Measurements from ENCODE around the gene GPR161. TPM values are rescaled to one million over a fixed set of nuclear protein-coding genes. Genes with fewer than 3 reads are reported as not detected.
A peak's percentile ranks its signal among the peaks of the same experiment; 100 is the strongest.
"Not testable (repeated sequence)": the region's sequence is repeated elsewhere in the genome, so short reads cannot be mapped to it uniquely, and the experiment has no call there.

GPR161 gene, protein sequence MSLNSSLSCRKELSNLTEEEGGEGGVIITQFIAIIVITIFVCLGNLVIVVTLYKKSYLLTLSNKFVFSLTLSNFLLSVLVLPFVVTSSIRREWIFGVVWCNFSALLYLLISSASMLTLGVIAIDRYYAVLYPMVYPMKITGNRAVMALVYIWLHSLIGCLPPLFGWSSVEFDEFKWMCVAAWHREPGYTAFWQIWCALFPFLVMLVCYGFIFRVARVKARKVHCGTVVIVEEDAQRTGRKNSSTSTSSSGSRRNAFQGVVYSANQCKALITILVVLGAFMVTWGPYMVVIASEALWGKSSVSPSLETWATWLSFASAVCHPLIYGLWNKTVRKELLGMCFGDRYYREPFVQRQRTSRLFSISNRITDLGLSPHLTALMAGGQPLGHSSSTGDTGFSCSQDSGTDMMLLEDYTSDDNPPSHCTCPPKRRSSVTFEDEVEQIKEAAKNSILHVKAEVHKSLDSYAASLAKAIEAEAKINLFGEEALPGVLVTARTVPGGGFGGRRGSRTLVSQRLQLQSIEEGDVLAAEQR
- 26.0 and 26.1 TPM in 2 replicates for total RNA-seq (2014; rRNA removed; shearing (Covaris generic))

DNA sequence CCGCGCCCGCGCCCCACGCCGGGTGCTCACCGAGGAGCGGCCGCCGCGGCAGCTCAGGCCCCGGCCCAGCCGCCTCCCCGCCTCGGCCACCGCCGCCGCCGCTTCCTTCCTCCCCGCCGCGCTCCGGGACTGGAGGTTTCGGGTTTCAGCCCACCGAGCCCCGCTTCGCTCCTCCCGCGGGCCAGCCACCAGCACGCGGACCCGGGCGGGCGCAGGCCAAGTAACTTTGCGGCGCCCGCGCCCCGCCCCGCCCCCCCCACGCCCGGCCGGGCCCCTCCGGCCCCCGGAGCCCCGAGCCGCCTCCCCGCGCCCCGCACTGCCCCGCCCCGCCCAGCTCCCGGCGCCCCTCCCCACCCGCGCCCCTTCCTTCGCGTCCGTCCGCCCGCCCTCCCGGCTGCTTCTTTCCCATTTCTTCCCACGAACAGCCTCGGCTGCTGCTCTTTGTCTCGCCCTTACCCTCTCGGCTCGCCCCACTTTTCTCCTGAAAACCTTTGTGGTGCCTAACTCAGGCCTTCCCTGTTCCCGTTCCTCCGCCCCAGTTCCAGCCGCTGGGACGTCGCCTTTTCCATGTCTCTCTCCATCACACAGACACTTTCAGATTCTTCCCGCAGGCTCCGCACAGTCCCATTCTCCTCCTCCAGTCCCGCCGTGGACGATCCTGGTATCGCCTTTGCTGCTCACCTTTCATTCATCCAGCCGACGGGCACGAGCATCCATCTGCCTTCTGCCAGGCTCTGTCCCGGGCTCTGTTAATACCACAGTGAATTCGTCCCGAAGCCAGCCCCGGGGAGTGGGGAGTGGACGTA lies at the start of gene GPR161:
TSS of gene GPR161 (minus strand) at position 222 of the 806 bp plus-strand sequence. CDS start 32,080 bp downstream, outside the sequence.
- DNase-seq (ENCODE audit: low spot score) = no peak

DNA sequence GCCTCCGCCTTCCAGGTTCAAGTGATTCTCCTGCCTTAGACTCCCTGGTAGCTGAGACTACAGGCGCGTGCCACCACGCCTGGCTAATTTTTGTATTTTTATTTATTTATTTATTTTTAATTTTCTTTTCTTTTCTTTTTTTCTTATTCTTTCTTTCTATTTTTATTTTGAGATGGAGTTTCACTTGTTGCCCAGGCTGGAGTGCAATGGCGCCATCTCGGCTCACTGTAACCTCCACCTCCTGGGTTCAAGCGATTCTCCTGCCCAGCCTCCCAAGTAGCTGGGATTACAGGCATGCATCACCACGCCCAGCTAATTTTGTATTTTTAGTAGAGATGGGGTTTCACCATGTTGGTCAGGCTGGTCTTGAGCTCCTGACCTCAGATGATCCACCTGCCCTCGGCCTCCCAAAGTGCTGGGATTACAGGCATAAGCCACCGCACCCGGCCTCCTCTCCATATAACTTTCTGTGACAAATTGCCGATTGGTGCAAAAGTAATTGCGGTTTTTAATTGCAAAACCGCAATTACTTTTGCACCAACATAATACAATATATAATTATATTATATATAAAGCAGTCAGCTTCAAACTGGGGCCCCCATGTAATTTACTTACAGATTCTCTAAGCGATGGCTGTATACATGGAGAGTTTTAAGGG lies 44.5 kb upstream of the GPR161 start:
- not testable (repeated sequence) for DNase-seq (ENCODE audit: low spot score)

DNA sequence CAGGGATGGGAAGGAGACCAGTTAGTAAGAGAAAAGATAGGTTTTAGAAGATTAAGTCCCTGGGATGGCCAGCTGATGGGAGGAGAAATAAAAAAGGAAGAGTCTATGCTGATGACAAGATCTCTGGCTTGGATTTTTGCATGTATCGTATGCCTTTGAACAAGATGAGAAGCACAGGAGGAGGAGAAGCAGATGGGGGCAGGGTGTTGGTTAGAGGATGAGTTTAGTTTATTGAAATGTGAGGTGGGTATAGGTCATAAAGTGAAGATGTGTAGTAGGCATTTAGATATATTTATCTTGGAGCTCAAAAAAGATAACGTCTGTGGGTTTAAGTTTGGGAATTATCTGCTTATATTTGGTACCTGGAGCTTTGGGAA lies 43.4 kb upstream of the GPR161 start:
- no peak for DNase-seq (ENCODE audit: low spot score)

DNA sequence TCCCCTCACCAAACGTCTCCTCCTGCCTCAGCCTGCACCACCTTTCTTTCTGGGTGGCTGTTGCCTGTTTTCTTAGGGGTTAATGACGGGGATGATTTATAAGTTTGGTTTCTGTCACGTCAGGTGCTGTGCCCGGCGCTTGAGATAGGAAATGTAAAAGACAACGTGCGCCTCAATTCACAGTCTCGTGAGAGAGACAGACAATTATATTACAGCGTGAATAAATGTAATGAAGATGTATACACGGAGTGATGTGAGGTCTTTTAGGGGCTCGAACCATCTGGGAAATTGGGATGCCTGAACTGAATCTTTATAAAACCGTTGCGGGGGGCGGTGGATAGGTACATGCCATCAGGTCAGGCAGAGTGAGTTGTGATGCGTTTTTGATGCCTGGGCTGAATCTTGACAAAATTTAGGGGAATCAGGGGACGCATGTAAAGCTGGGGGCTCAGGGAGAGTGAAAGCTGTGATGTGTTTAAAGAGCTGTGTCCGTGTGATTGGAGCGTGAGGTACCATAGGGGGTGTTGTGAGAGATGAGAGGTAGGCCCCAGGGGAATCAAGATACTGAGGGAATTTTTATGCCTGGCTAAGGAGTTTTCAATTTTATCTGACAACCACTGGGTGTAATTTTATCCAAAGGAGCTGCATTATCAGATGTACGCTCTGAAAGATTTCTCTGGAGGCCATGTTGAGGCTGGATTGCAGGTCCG lies 42.9 kb upstream of the GPR161 start:
- peak; percentile 32 for DNase-seq (ENCODE audit: low spot score)

DNA sequence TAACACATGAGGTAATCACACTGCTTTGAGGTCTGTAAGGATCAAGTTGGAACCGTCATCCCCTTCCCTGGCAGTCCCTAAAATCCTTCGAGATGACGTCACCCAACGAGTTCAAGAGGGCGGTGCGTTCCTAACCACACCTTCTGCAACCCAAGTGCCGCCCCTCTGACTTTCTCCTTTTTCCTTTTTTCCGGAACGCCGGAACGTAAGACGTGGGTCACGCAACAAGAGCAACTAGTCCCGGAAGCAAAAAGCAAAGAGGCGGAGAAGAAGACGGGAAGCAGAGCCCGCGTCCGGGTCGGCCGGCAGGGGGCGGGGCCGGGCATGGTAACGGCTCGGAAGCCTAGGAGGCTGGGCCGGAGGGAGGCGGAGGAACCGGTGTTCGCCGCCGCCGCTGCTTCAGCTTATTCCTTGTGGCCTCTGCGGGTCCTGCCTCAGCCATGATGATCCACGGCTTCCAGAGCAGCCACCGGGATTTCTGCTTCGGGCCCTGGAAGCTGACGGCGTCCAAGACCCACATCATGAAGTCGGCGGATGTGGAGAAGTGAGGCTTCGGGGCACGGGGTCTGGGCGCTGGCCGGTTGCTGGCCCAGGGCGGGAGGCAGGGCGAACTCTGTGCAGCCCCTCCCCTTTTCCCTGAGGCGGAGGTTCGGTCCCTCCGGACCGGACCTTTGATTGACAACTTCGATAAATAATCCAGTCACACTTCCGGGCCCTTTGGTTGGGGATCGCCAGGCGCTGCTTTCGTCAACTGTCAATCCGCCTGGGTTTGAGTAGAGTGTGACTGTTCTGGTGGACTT lies 42.1 kb upstream of the GPR161 start, which contains the start of gene TIPRL:
TSS of gene TIPRL (plus strand) at position 325 of the 800 bp plus-strand sequence. CDS start at position 441, 116 bp downstream.
- peak; percentile 99 for DNase-seq (ENCODE audit: low spot score)

DNA sequence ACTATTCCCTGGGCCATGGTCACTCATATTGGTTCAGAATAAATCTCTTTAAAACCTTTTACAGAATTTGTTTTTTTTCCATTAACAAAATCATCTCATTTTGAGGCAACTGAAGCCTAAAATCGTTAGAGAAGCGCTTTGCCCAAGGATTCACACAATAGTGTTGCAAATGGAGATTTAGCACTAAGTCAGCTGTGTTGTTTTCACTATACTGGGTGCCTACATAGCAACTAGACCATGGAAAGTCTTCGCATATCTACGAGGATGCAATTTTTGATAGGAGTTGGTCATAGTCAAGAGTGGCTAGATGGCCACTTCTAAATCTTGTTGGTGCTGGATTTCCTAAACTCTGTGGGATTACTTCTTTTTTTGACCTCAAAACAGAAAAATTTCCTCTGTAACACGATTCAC lies 41.5 kb upstream of the GPR161 start:
- DNase-seq (ENCODE audit: low spot score) = no peak

DNA sequence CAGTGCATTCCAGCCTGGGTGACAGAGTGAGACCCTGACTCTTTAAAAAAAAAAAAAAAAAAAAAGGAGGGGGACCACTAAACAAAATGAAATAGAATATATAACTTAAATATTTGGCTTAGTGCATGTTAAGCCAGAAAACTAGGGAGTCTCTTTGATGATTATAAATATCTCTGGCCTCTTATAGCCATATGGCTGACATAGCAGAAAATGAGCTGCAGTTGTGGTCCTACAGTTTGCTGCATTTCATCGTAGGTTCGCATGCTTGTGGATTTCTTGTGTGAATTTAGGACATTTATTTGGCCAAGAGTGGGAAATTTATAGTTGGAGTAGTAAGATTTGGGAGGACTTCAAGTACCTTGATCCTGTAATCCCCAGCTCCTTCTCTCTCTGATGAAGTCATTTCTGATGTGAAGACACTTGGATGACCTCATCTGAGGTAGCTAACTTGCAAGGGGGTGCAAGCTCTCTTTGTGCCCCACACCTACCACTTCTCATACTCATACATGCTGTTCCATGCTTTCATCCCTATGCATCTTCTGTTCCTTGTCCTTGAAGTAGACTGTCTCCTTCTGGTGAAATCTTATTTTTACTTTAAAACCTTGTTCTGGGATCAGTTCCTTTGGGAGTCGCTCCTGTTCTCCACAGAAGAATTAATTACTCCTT lies 35.7 kb upstream of the GPR161 start:
- no peak for DNase-seq (ENCODE audit: low spot score)

DNA sequence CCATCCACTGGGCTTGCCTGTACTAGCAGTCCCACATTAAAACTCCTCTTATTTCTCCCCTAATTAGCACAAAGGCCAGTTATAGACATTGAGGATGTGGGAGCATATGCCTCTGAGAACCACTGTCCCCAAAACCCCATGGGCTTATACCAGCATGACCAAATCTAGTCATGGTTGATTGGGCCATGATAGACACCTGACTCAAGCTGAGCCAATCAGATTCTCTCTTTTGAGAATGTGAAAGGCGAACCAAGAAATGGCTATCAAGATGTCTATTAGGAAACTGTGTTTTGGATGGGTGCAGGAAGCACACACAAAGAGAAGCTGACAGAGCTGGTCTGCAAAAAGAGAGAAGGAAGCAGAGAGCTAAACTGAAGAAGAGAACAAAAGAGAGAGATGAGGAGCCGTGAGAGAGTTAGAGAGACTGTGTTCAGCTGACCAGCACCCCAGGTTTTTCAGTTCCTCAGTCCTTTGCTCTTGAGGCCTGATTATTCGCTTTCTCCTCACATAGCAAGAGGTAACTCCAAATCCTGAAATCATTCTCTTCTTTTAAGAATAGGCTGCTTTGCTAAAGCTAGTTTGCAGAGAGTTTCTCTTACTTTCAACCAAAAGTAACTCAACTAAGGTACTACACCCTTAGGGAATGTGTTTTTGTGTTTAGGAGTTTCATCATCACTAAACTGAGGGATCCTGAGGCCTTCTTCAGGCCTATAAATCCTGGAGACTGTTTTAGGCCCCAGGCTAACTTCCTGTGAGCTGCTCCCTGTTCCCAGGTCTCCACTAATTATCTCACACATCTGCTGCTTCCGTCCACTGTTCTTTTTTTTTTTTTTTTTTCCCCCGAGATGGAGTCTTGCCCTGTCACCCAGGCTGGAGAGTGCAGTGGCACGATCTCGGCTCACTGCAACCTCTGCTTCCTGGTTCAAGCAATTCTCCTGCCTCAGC lies 34.1 kb upstream of the GPR161 start:
- DNase-seq (ENCODE audit: low spot score) = no peak

DNA sequence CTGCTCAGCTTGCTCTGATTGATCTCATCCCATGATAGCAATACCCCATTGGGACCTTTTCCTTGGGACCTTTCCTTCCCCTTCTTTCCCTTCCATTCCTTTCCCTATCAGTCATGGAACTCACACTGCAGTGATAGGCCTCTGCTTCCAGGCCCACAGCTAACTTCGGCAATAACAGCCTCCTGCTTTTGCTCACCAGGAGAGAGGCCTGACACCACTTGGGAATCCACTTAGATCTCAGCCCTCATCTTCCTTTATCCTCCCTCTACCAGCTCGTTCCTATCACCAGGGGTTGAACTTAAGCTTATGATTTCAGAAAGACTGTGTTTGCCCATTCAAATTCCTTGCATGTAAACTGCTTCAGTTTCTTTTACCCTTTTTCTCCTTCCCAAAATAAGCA lies 31.1 kb upstream of the GPR161 start:
- DNase-seq (ENCODE audit: low spot score) = no peak

DNA sequence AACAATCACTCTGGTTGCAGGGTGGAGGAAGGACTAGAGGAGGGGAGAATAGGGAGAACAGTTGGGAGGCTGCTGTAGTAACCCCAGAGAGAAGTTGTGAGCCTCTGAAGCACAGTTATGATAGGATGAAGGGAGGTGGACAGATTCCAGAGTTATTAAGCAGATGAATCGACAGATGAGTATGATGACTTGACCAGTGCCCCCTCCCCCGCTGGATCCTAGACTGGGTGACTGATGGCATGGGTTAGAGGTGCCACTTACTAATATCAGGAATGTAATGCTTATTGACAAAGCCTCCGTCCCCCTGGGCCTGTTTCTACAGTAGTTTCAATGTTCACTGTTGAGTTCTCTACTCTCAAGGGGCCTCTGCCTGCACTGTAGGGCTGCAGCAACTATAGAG lies 28.0 kb upstream of the GPR161 start:
- no peak for DNase-seq (ENCODE audit: low spot score)

DNA sequence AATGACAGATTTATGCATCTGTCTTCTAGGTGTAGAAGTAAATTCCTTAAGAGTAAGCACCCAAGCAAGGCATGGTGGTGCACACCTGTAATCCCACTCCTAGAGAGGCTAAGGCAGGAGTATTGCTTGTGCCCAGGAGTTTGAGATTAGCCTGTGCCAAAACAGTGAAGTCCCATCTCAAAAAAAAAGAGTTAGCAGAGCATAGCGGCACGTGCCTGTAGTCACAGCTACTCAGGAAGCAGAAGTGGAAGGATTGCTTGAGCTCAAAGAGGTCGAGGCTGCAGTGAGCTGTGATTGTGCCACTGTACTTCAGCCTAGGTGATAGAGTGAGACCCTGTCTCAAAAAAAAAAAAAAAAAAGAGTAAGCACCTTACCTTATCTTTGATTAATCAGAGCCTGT lies 26.9 kb upstream of the GPR161 start:
- DNase-seq (ENCODE audit: low spot score) = no peak

DNA sequence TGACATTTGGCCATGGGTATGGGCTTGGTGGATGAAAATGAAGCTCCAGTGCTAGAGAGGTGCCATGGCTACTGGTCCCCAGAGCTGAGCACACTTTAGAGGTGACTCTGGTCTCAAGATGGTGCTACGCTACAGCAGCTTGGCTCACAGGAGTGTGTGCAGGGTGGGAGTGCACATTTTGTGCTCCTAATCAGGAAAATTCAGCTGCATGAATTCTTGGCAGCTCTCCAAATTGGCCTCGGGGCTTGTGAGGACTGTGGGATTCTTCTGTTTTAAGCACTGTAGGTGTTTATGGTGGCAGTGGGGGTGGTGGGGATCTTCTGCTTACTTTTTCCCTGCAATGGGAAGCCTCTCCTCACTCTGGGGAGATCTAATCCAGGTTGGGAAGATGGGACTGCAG lies 24.7 kb upstream of the GPR161 start:
- DNase-seq (ENCODE audit: low spot score) = no peak

DNA sequence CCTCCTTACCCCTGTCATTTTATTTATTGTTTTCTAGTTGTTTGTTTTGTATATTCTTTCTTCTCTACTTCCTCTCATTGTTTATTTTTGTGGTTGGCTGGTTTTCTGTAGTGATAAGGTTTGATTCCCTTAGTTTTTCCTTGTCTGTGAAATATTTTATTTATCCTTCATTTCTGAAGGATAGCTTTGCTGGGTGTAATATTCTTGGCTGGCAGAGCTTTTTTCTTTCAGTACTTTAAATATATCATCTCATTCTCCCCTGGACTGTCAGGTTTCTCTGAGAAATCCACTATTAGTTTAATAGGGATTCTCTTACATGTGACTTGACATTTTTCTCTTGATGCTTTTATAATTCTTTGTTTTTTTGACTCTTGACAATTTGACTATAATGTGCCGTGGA lies 23.2 kb upstream of the GPR161 start:
- DNase-seq (ENCODE audit: low spot score) = no peak

DNA sequence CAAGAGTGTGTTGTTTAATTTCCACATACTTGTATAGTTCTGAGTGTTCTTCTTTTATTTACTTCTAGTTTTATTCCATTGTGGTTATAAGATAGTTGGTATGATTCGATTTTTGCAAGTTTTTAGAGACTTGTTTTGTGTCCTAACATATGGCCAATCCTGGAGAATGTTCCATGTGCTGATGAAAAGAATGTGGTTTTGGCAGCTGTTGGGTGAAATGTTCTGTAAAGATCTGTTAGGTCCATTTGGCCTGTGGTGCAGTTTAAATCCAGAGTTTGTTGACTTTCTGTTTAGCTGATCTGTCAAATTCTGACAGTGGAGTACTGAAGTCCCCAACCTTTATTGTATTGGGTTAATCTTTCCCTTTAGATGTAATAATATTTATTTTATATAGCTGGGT lies 22.5 kb upstream of the GPR161 start:
- DNase-seq (ENCODE audit: low spot score) = no peak

DNA sequence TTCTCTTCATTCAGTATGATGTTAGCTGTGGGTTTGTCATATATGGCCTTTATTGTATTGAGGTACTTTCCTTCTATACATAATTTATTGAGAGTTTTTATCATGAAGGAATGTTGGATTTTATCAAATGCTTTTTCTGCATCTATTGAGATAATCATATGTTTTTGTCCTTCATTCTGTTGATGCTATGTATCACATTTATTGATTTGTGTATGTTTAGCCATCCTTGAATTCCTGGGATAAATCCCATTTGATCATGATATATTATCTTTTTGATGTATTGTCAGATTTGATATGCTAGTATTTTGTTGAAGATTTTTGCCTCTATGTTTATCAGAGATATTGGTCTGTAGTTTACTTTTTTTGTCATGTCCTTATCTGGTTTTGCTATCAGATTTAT lies 20.9 kb upstream of the GPR161 start:
- no peak for DNase-seq (ENCODE audit: low spot score)

DNA sequence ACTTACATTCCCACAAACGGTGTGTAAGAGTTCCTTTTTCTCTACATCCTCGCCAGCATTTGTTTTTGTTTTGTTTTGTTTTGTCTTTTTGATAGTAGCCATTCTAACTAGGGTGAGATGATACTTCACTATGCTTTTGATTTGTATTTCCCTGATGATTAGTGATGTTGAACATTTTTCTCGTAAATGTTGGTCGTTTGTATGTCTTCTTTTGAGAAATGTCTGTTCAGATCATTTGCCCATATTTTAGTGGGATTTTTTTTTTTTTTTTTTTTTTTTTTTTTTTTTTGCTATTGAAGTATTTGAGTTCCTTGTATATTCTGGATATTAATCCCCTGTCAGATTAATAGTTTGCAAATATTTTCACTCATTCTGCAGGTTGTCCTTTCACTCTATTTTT lies 19.2 kb upstream of the GPR161 start:
- no peak for DNase-seq (ENCODE audit: low spot score)

DNA sequence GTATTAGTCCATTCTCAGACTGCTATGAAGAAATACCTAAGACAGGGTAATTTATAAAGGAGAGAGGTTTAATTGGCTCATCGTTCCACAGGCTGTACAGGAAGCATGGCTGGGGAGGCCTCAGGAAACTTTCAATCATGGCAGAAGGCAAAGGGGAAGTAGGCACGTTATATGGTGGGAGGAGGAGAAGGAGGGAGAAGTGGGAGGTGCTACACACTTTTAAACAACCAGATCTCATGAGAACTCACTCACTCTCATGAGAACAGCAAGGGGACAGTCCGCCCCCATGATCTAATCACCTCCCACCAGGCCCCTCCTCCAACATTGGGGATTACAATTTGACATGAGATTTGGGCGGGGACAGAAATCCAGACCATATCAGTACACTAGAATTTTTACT lies 18.0 kb upstream of the GPR161 start:
- DNase-seq (ENCODE audit: low spot score) = peak; percentile 20

DNA sequence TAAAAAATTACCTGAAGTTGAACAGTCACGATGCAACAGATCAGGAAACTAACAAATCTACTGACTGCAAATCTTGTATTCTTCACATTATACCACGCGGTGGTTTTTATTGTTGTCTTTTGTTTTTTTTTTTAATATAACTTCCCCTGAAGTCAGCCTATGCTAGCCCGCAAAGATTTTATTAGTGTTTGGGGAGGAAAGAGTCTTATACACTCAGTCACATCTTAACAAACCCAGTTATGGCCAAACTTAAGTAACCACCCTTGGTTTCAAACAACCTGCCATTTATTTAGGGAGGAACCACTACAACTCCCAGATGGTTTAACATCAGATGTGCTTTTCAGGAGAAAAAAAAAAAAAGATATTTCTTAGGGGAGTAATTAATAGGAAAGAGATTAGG lies 15.2 kb upstream of the GPR161 start:
- DNase-seq (ENCODE audit: low spot score) = no peak

DNA sequence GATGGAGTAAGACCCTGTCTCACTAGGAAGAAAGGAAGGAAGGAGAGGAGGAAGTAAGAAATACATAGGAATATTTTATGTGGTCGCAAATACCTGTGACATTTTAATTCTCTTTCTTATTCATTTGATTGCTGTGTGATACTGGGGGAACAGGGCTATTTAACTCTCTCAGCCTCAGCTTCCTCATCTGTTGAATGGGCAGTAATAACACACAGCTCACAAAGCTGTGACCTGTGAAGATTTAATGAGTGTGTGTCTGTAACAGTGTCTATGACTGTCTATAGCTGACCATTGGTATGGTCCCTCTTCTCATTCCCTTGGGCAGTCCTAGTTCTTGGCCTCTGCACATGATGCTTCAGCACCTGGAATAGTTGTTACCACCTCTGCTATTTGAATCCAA lies 13.6 kb upstream of the GPR161 start:
- no peak for DNase-seq (ENCODE audit: low spot score)
